B cell (primary cell): Measurements from ENCODE around the gene APOC3. TPM values are rescaled to one million over a fixed set of nuclear protein-coding genes. Genes with fewer than 3 reads are reported as not detected.

ENCODE experiments used
- ATAC-seq: fragments of 200-7000 bp; cut with Tn5 transposase; one replicate; pipeline ENCODE4 v1.10.0; 2021; ENCODE audit warnings: low read depth, mild to moderate bottlenecking, moderate number of reproducible peaks, moderate library complexity
- CTCF ChIA-PET: fragments of 350-600 bp; sonication (Branson Sonifier 250); formaldehyde crosslinking; loops from one replicate; lab custom pipeline; 2021; ENCODE audit warnings: antibody characterized with exemption, inconsistent platforms; lab: Charles Lee
- POLR2A ChIA-PET: fragments of 350-600 bp; sonication (Branson Sonifier 250); formaldehyde crosslinking; loops from one replicate; lab custom pipeline; 2021; ENCODE audit warnings: antibody characterized with exemption; lab: Charles Lee
- DNase-seq: peaks from one replicate; pipeline ENCODE4 v3.0.0; 2013
- H2AFZ ChIP-seq: 2 replicates; pipeline ENCODE4 v1.6.1; 2012; ENCODE audit warnings: mild to moderate bottlenecking, low read depth, low read length; ENCODE audit not compliant: insufficient read depth, poor library complexity, severe bottlenecking
- H3K27ac ChIP-seq, 2 donors: 1 replicate in 1 of 2; 2 replicates in 1 of 2; pipeline ENCODE4 v1.5.1; 2012 to 2013; ENCODE audit warnings: low read length in 2 of 2, mild to moderate bottlenecking in 2 of 2, moderate library complexity in 1 of 2
- H3K27me3 ChIP-seq, 4 experiments: fragments of 200-600 bp in 1 of 4; sonication (generic) in 1 of 4; replicated peaks in 1 of 4; 1 replicate in 2 of 4; 2 replicates in 2 of 4; pipeline versions ENCODE4 v1.6.1 to v1.7.0; 2013 to 2016; ENCODE audit warnings: low read length in 3 of 4, mild to moderate bottlenecking in 2 of 4, mixed read lengths in 1 of 4, moderate library complexity in 1 of 4; ENCODE audit not compliant: insufficient read depth in 4 of 4, control insufficient read depth in 3 of 4; ENCODE audit errors: control extremely low read depth in 1 of 4
- H3K36me3 ChIP-seq, 2 experiments: replicated peaks in 1 of 2; 1 replicate in 1 of 2; 2 replicates in 1 of 2; pipeline versions ENCODE4 v1.6.1 to v1.7.1; 2013; ENCODE audit warnings: low read length in 1 of 2; ENCODE audit not compliant: insufficient read depth in 2 of 2, control insufficient read depth in 1 of 2; ENCODE audit errors: control extremely low read depth in 1 of 2, extremely low read depth in 1 of 2
- H3K4me1 ChIP-seq, 2 donors: fragments of 200-600 bp in 1 of 2; sonication (generic) in 1 of 2; 1 replicate in 1 of 2; 2 replicates in 1 of 2; pipeline versions ENCODE4 v1.5.1 to v1.6.1; 2013 to 2017; ENCODE audit warnings: low read length in 2 of 2; ENCODE audit not compliant: control insufficient read depth in 2 of 2, insufficient read depth in 2 of 2
- H3K4me2 ChIP-seq: replicated peaks from 2 replicates; pipeline ENCODE3; 2012; ENCODE audit warnings: mild to moderate bottlenecking, low read depth, low read length; ENCODE audit not compliant: poor library complexity, severe bottlenecking
- H3K4me3 ChIP-seq, 5 experiments: fragments of 200-600 bp in 1 of 5; sonication (generic) in 1 of 5; 1 replicate in 3 of 5; 2 replicates in 2 of 5; pipeline versions ENCODE4 v1.5.1 to v1.7.0; 2011 to 2016; ENCODE audit warnings: low read length in 4 of 5, mild to moderate bottlenecking in 4 of 5, low read depth in 2 of 5, control low read depth in 1 of 5, moderate library complexity in 1 of 5; ENCODE audit not compliant: insufficient read depth in 1 of 5; ENCODE audit errors: control extremely low read depth in 1 of 5, extremely low read depth in 1 of 5
- H3K79me2 ChIP-seq: fragments of 200-600 bp; sonication (generic); one replicate; pipeline ENCODE4 v1.6.0; 2016; ENCODE audit warnings: low read length; ENCODE audit not compliant: control insufficient read depth, insufficient read depth
- H3K9ac ChIP-seq: fragments of 200-600 bp; sonication (generic); 2 replicates; pipeline ENCODE4 v1.6.1; 2017; ENCODE audit warnings: mild to moderate bottlenecking, low read length, moderate library complexity
- H3K9me3 ChIP-seq, 3 donors: one replicate each; pipeline versions ENCODE4 v1.6.1 to v1.7.1; 2013; ENCODE audit warnings: low read length in 2 of 3; ENCODE audit not compliant: control insufficient read depth in 2 of 3, insufficient read depth in 1 of 3; ENCODE audit errors: control extremely low read depth in 1 of 3
- H4K20me1 ChIP-seq: 2 replicates; pipeline ENCODE4 v1.6.0; 2012; ENCODE audit warnings: mild to moderate bottlenecking, low read length; ENCODE audit not compliant: insufficient read depth, control insufficient read depth, poor library complexity, severe bottlenecking
- H3K27ac Mint-ChIP-seq: one replicate; pipeline ENCODE4 v1.8.0; 2021; ENCODE audit warnings: mixed read lengths
- H3K27me3 Mint-ChIP-seq: one replicate; pipeline ENCODE4 v1.8.0; 2021; ENCODE audit warnings: mixed read lengths
- H3K4me1 Mint-ChIP-seq: one replicate; pipeline ENCODE4 v1.8.0; 2021; ENCODE audit warnings: mixed read lengths
- H3K4me3 Mint-ChIP-seq: one replicate; pipeline ENCODE4 v1.8.0; 2021; ENCODE audit warnings: mixed read lengths
- H3K9me3 Mint-ChIP-seq: one replicate; pipeline ENCODE4 v1.8.0; 2022; ENCODE audit warnings: mixed read lengths; ENCODE audit not compliant: insufficient read depth
- CTCF ChIP-seq: fragments of 200-600 bp; IDR thresholded peaks from one replicate; pipeline ENCODE4 v1.8.0; 2022; ENCODE audit warnings: antibody characterized with exemption, mild to moderate bottlenecking
- EZH2 ChIP-seq: IDR thresholded peaks from 2 replicates; pipeline ENCODE4 v1.6.1; 2012; ENCODE audit warnings: borderline replicate concordance, low read depth, mild to moderate bottlenecking, moderate library complexity, low read length; ENCODE audit not compliant: insufficient read depth, poor library complexity, severe bottlenecking
- WGBS: methylation state at CpG from one replicate; pipeline ENCODE4 v1.1.5; 2013; ENCODE audit warnings: missing lambda C conversion rate; ENCODE audit not compliant: insufficient coverage; 5-methylcytosine and 5-hydroxymethylcytosine counted together
- intact Hi-C: fragments of 100-400 bp; cut with micrococcal nuclease; formaldehyde crosslinking; loops from one replicate; pipeline ENCODE4 v1.10.0; 2022
- polyA plus RNA-seq: library from polyadenylated mRNA; depleted of rRNA; stranded (reverse); fragments of >200 nt; gene quantifications from 2 replicates; pipeline ENCODE4 v1.2.3, GENCODE V29; 2012
- total RNA-seq, 2 donors: library from RNA; stranded (reverse); fragments of 120-200 nt in 1 of 2; gene quantifications; 1 replicate in 1 of 2; 2 replicates in 1 of 2; pipeline versions ENCODE4 v1.2.3 to v1.2.4, GENCODE V29; 2013 to 2022

APOC3 gene
- total and polyA plus RNA-seq, 2 donors (not counting 1 experiment from before 2014, with no cell fraction given): not detected

GRCh38 chr11:116860303-116860702, 30.6 kb downstream of the APOC3 start:
- Histone ChIP-seq H3K4me2 (no peak overlapping the region), H3K27me3 (no peaks in the 10 kb centered on the region), H3K79me2 (no peaks in the 10 kb centered on the region), H3K9ac (no peak overlapping the region), H3K36me3 (peaks cover 2 to 88% of the 10 kb centered on the region in 2 experiments), H4K20me1 (peaks cover 24% of the 10 kb centered on the region), H2AFZ (no peak overlapping the region), H3K4me3 (no peak overlapping the region), H3K9me3 (no peaks in the 10 kb centered on the region), H3K27ac (no peak overlapping the region), H3K4me1 (peaks cover 0 to 3% of the 10 kb centered on the region in 2 donors)
- WGBS: no CpG with 5 or more reads among the region's 6 CpGs
- no peaks in the 10 kb centered on the region for H3K9me3 Mint-ChIP-seq
- TF ChIP-seq EZH2 (no peak), CTCF (no peak)
- ATAC-seq (no peak), DNase-seq (no peak)
- H3K4me3 Mint-ChIP-seq: no peak overlapping the region
- H3K27ac Mint-ChIP-seq: no peak overlapping the region
- CTCF ChIA-PET: no interaction called here
- intact Hi-C loops: no loop called here
- no peaks in the 10 kb centered on the region for H3K27me3 Mint-ChIP-seq
- POLR2A ChIA-PET: no interaction called here
- peaks cover 7% of the 10 kb centered on the region for H3K4me1 Mint-ChIP-seq

GRCh38 chr11:116861539-116861938, 31.8 kb downstream of the APOC3 start:
- no peaks in the 10 kb centered on the region for H3K9me3 ChIP-seq
- H3K9ac ChIP-seq: no peak overlapping the region
- ATAC-seq: no peak
- Mint-ChIP-seq H3K27me3 (no peaks in the 10 kb centered on the region), H3K9me3 (no peaks in the 10 kb centered on the region), H3K4me1 (no peaks in the 10 kb centered on the region), H3K4me3 (no peak overlapping the region), H3K27ac (no peak overlapping the region)
- intact Hi-C loops: no loop called here
- peaks cover 13% of the 10 kb centered on the region for H4K20me1 ChIP-seq
- DNase-seq: no peak
- no peak overlapping the region for H3K4me3 ChIP-seq
- H3K27ac ChIP-seq: no peak overlapping the region
- no peaks in the 10 kb centered on the region for H3K27me3 ChIP-seq
- POLR2A ChIA-PET: no interaction called here
- H3K4me1 ChIP-seq: no peaks in the 10 kb centered on the region
- no peak for TF ChIP-seq CTCF
- no peak for TF ChIP-seq EZH2
- no peak overlapping the region for H2AFZ ChIP-seq
- no peak overlapping the region for H3K4me2 ChIP-seq
- no CpG with 5 or more reads among the region's 1 CpG for WGBS
- H3K36me3 ChIP-seq: peaks cover 2 to 96% of the 10 kb centered on the region in 2 experiments
- H3K79me2 ChIP-seq: no peaks in the 10 kb centered on the region
- CTCF ChIA-PET: no interaction called here
